HepG2 (cell line): ENCODE results near the gene GATD1. TPM values are rescaled to one million over a fixed set of nuclear protein-coding genes. Genes with fewer than 3 reads are reported as not detected.

ENCODE experiments used
- ARNTL ChIP-seq: sonication (generic); formaldehyde crosslinking; IDR thresholded peaks from 2 replicates; pipeline ENCODE4 v1.4.0; 2020; ENCODE audit warnings: mild to moderate bottlenecking, missing genetic modification reagents
- CBFB ChIP-seq: sonication (generic); formaldehyde crosslinking; IDR thresholded peaks from 2 replicates; pipeline ENCODE4 v1.4.0; 2020; ENCODE audit warnings: missing genetic modification reagents
- CBX2 ChIP-seq, 2 experiments: fragments of 200-600 bp in 1 of 2; sonication (generic); formaldehyde crosslinking in 1 of 2; IDR thresholded peaks; 2 replicates each; pipeline versions ENCODE4 v1.7.0 to v1.8.1; 2018 to 2022; ENCODE audit warnings: low read depth in 2 of 2, low read length in 1 of 2, mild to moderate bottlenecking in 1 of 2, missing genetic modification reagents in 1 of 2
- DMAP1 ChIP-seq: IDR thresholded peaks from 2 replicates; pipeline ENCODE4 v1.6.1; 2016
- ETV5 ChIP-seq: IDR thresholded peaks from 2 replicates; pipeline ENCODE4 v1.6.1; 2018; ENCODE audit warnings: missing biosample characterization, missing genetic modification reagents, inconsistent platforms, borderline replicate concordance
- EZH2 ChIP-seq: conservative IDR thresholded peaks from 2 replicates; pipeline ENCODE4 v1.6.1; 2012; ENCODE audit warnings: mild to moderate bottlenecking, low read depth, low read length, moderate library complexity
- FOXC1 ChIP-seq: sonication (generic); formaldehyde crosslinking; IDR thresholded peaks from 2 replicates; pipeline ENCODE4 v1.8.0; 2022; ENCODE audit warnings: mild to moderate bottlenecking, missing genetic modification reagents, borderline replicate concordance
- HNRNPUL1 ChIP-seq: fragments of 200-400 bp; formaldehyde crosslinking; IDR thresholded peaks from 2 replicates; pipeline ENCODE4 v1.6.1; 2017; ENCODE audit warnings: low read depth, mild to moderate bottlenecking, low read length, moderate library complexity
- IKZF1 ChIP-seq: fragments of 450-650 bp; IDR thresholded peaks from 2 replicates; pipeline ENCODE4 v1.7.1; 2016
- JARID2 ChIP-seq: sonication (generic); formaldehyde crosslinking; IDR thresholded peaks from 2 replicates; pipeline ENCODE4 v1.8.1; 2023; ENCODE audit warnings: missing genetic modification reagents, inconsistent platforms; ENCODE audit not compliant: insufficient replicate concordance
- NCOA5 ChIP-seq: sonication (generic); formaldehyde crosslinking; IDR thresholded peaks from 2 replicates; pipeline ENCODE4 v1.4.0; 2020; ENCODE audit warnings: missing genetic modification reagents
- NR3C1 ChIP-seq: sonication (generic); formaldehyde crosslinking; IDR thresholded peaks from 2 replicates; pipeline ENCODE4 v1.4.0; 2020; ENCODE audit warnings: missing genetic modification reagents
- PHF20 ChIP-seq: sonication (generic); formaldehyde crosslinking; IDR thresholded peaks from 2 replicates; pipeline ENCODE4 v1.5.0; 2020; ENCODE audit warnings: mild to moderate bottlenecking, missing genetic modification reagents
- REPIN1 ChIP-seq: sonication (generic); formaldehyde crosslinking; IDR thresholded peaks from 2 replicates; pipeline ENCODE4 v1.8.0; 2022; ENCODE audit warnings: missing genetic modification reagents, low read depth, mild to moderate bottlenecking, borderline replicate concordance
- SAP130 ChIP-seq: IDR thresholded peaks from 2 replicates; pipeline ENCODE4 v1.6.1; 2016; ENCODE audit warnings: low read depth
- SIN3A ChIP-seq: IDR thresholded peaks from 2 replicates; pipeline ENCODE4 v1.6.1; 2011; ENCODE audit warnings: low read depth, mild to moderate bottlenecking, control low read depth, low read length, borderline replicate concordance
- SP2 ChIP-seq: sonication (generic); formaldehyde crosslinking; IDR thresholded peaks from 2 replicates; pipeline ENCODE4 v1.5.1; 2020; ENCODE audit warnings: mild to moderate bottlenecking, missing genetic modification reagents
- ZFP62 ChIP-seq: sonication (generic); formaldehyde crosslinking; IDR thresholded peaks from 2 replicates; pipeline ENCODE4 v1.4.0; 2020; ENCODE audit warnings: missing genetic modification reagents
- ZFX ChIP-seq: sonication (generic); formaldehyde crosslinking; IDR thresholded peaks from 2 replicates; pipeline ENCODE4 v1.4.0; 2020; ENCODE audit warnings: mild to moderate bottlenecking, low read depth, missing genetic modification reagents, moderate library complexity
- ZNF260 ChIP-seq: sonication (generic); formaldehyde crosslinking; IDR thresholded peaks from 2 replicates; pipeline ENCODE4 v1.4.0; 2020; ENCODE audit warnings: missing genetic modification reagents, low read depth, mild to moderate bottlenecking, borderline replicate concordance
- ZNF33A ChIP-seq: sonication (generic); formaldehyde crosslinking; IDR thresholded peaks from 2 replicates; pipeline ENCODE4 v1.5.1; 2020; ENCODE audit warnings: missing genetic modification reagents, mild to moderate bottlenecking, moderate library complexity, borderline replicate concordance
- ZNF362 ChIP-seq: sonication (generic); formaldehyde crosslinking; IDR thresholded peaks from 2 replicates; pipeline ENCODE4 v1.4.0; 2020; ENCODE audit warnings: missing genetic modification reagents, mild to moderate bottlenecking, borderline replicate concordance
- ZNF484 ChIP-seq: sonication (generic); formaldehyde crosslinking; IDR thresholded peaks from 2 replicates; pipeline ENCODE4 v1.5.1; 2020; ENCODE audit warnings: mild to moderate bottlenecking, low read depth, missing genetic modification reagents, borderline replicate concordance
- ZNF556 ChIP-seq: sonication (generic); formaldehyde crosslinking; IDR thresholded peaks from 2 replicates; pipeline ENCODE4 v1.4.0; 2020; ENCODE audit warnings: mild to moderate bottlenecking, missing genetic modification reagents, borderline replicate concordance
- ZNF768 ChIP-seq: sonication (generic); formaldehyde crosslinking; IDR thresholded peaks from 2 replicates; pipeline ENCODE4 v1.4.0; 2020; ENCODE audit warnings: missing genetic modification reagents
- ZSCAN5A ChIP-seq: sonication (generic); formaldehyde crosslinking; IDR thresholded peaks from 2 replicates; pipeline ENCODE4 v1.8.0; 2022; ENCODE audit warnings: mild to moderate bottlenecking, missing genetic modification reagents, borderline replicate concordance
- polyA plus RNA-seq, 8 experiments: library from polyadenylated mRNA; depleted of rRNA in 3 of 8; stranded (reverse) in 7 of 8; unstranded in 1 of 8; fragments of >200 nt; fragmentation: Illumina TruSeq in 4 of 8; extraction: Trizol in 4 of 8; gene quantifications; 2 replicates each; pipeline versions ENCODE4 v1.2.1 to v1.2.3, GENCODE V29; 2011 to 2016; ENCODE audit warnings: low read depth in 4 of 8, missing spikeins in 1 of 8, mixed read lengths in 1 of 8; ENCODE audit not compliant: insufficient read depth in 1 of 8
- total RNA-seq, 5 experiments: library from RNA; depleted of rRNA; stranded (reverse); fragments of >200 nt; fragmentation: Illumina TruSeq; extraction: Trizol; gene quantifications; 2 replicates each; pipeline ENCODE4 v1.2.3, GENCODE V29; 2016; ENCODE audit warnings: low read depth in 1 of 5
- TF ChIP-seq, protein P1 (sequence below): conservative IDR thresholded peaks from 2 replicates; pipeline ENCODE4 v1.6.1; 2018; ENCODE audit warnings: missing genetic modification reagents

GATD1 gene
- total and polyA plus RNA-seq, 2 of the 13 experiments (the other 11 are each of a cell fraction or from before 2014, with no cell fraction given) = 31.3 to 60.5 TPM

DNA sequence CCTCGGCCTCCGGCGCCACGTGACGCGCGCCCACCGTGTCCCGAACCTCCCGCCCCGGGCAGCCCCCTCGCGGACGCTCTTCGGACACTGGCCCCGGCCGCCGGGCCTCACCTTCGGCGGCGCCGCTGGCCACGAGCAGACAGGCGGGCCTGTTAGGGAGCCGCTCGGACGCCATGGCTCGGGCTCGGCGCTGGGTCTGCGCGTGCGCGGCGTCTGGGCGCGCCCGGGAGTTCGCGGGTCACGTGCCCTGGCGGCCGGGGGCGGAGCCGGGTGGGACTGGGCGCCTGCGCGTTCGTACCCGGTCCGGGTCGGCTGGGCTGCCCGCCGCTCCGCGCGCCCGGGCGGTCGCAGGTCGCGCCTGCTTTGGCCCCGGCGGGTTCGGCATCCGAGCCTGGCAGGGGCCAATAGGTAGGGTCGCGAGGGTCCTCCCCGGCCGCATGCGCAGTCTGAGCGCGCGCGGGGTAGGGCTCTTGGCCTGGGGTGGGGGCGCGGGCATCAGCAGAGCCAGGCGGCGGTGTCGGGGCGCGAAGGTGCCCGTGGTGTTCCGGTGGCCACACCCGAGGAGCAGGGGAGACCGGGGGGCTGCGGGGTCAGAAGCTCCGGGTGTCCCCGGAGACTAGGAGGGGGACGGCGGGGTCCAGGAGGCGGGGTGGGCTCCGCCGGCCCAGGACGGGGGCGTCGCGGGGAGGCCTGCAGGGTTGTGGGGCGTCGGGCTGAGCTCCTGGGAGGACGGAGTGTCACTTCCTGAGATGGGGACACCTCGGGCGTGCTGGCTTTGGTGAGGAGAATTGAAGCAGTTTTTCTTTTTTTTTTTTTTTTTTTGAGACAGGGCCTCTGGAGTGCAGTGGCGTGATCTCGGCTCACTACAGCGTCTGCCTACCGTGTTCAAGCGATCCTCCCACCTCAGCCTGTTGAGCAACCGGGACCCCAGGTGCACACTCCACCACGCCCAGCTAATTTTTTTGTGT lies at the start of gene GATD1 (continued):
- peak; percentile 58; the same call in 1 of the 2 replicates for TF ChIP-seq ARNTL (CRISPR knock-in tag)
- TF ChIP-seq ZSCAN5A (CRISPR knock-in tag) = no peak
- no peak for TF ChIP-seq EZH2
- TF ChIP-seq ZNF768 (CRISPR knock-in tag) = no peak; the same call in 1 of the 2 replicates
- TF ChIP-seq HNRNPUL1 = no peak
- TF ChIP-seq SAP130 (CRISPR knock-in tag) = peak; percentile 54
- TF ChIP-seq, protein P1, sequence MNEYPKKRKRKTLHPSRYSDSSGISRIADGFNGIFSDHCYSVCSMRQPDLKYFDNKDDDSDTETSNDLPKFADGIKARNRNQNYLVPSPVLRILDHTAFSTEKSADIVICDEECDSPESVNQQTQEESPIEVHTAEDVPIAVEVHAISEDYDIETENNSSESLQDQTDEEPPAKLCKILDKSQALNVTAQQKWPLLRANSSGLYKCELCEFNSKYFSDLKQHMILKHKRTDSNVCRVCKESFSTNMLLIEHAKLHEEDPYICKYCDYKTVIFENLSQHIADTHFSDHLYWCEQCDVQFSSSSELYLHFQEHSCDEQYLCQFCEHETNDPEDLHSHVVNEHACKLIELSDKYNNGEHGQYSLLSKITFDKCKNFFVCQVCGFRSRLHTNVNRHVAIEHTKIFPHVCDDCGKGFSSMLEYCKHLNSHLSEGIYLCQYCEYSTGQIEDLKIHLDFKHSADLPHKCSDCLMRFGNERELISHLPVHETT (CRISPR knock-in tag) = 0 out of 2 replicates have a peak, but pooled peaks have one; percentile 11
- TF ChIP-seq ZNF362 (CRISPR knock-in tag) = no peak
- TF ChIP-seq ETV5 = no peak
- TF ChIP-seq ZNF260 (CRISPR knock-in tag) = no peak
- TF ChIP-seq CBFB (CRISPR knock-in tag) = no peak
- no peak for TF ChIP-seq ZFP62 (CRISPR knock-in tag)
- peak; percentile 61 for TF ChIP-seq FOXC1 (CRISPR knock-in tag)
- TF ChIP-seq CBX2 (IDR thresholded peaks at IDR 0.05; ENCODE audit: low read depth, low read length) = no peak
- TF ChIP-seq CBX2 (CRISPR knock-in tag; IDR thresholded peaks at IDR 0.05; ENCODE audit: low read depth) = no peak
- TF ChIP-seq JARID2 (CRISPR knock-in tag) = no peak
- TF ChIP-seq NR3C1 (CRISPR knock-in tag) = no peak
- no peak for TF ChIP-seq SP2
- TF ChIP-seq SIN3A = peak; percentile 56; the same call in 1 of the 2 replicates
- TF ChIP-seq PHF20 = peak; percentile 47; the same call in 1 of the 2 replicates
- TF ChIP-seq DMAP1 (CRISPR knock-in tag) = peak; percentile 34; the same call in 1 of the 2 replicates
- TF ChIP-seq ZNF484 (CRISPR knock-in tag) = no peak
- TF ChIP-seq ZFX (CRISPR knock-in tag) = peak; percentile 91
- 0 out of 2 replicates have a peak, but pooled peaks have one; percentile 30 for TF ChIP-seq REPIN1 (CRISPR knock-in tag)
- no peak for TF ChIP-seq ZNF33A (CRISPR knock-in tag)
- TF ChIP-seq ZNF556 = peak; percentile 38; the same call in 1 of the 2 replicates
- no peak for TF ChIP-seq IKZF1
- no peak for TF ChIP-seq NCOA5 (CRISPR knock-in tag)
